Neural progenitor cell (in vitro differentiated cells): Measurements from ENCODE around the gene GOLGA6A. TPM values are rescaled to one million over a fixed set of nuclear protein-coding genes. Genes with fewer than 3 reads are reported as not detected.

Experiments
- DNase-seq: peaks from one replicate; pipeline ENCODE4 v3.0.0-alpha.2; 2016; ENCODE audit warnings: low spot score
- H2AFZ ChIP-seq: fragments of 200-600 bp; sonication (generic); replicated peaks from 2 replicates; pipeline ENCODE4 v1.6.1; 2016; ENCODE audit warnings: antibody characterized with exemption
- H3F3A ChIP-seq: fragments of 200-600 bp; sonication (generic); 2 replicates; pipeline ENCODE4 v1.6.1; 2016; ENCODE audit warnings: antibody characterized with exemption, low read depth
- H3K27ac ChIP-seq: fragments of 200-600 bp; sonication (generic); 2 replicates; pipeline ENCODE4 v1.5.1; 2016; ENCODE audit warnings: mild to moderate bottlenecking
- H3K27me3 ChIP-seq: fragments of 200-600 bp; sonication (generic); 2 replicates; pipeline ENCODE4 v1.6.1; 2016; ENCODE audit warnings: mild to moderate bottlenecking, moderate library complexity
- H3K36me3 ChIP-seq: fragments of 200-600 bp; sonication (generic); 2 replicates; pipeline ENCODE4 v1.5.1; 2016
- H3K4me1 ChIP-seq: fragments of 200-600 bp; sonication (generic); 2 replicates; pipeline ENCODE4 v1.6.1; 2016; ENCODE audit warnings: mixed run types
- H3K4me2 ChIP-seq: fragments of 200-600 bp; sonication (generic); 2 replicates; pipeline ENCODE4 v1.6.1; 2016
- H3K4me3 ChIP-seq: fragments of 200-600 bp; sonication (generic); 2 replicates; pipeline ENCODE4 v1.5.1; 2016
- H3K79me2 ChIP-seq: fragments of 200-600 bp; sonication (generic); 2 replicates; pipeline ENCODE4 v1.6.1; 2016; ENCODE audit warnings: low read depth
- H3K9ac ChIP-seq: fragments of 200-600 bp; sonication (generic); 2 replicates; pipeline ENCODE4 v1.6.1; 2016
- H3K9me3 ChIP-seq: fragments of 200-600 bp; sonication (generic); 2 replicates; pipeline ENCODE4 v1.5.1; 2016; ENCODE audit warnings: low read depth
- H4K20me1 ChIP-seq: fragments of 200-600 bp; sonication (generic); 2 replicates; pipeline ENCODE4 v1.6.1; 2016; ENCODE audit warnings: low read depth
- H3K27ac Mint-ChIP-seq: 3 replicates; pipeline ENCODE4 v1.8.0; 2021; ENCODE audit warnings: mixed read lengths
- H3K27me3 Mint-ChIP-seq: 2 replicates; pipeline ENCODE4 v1.8.0; 2022; ENCODE audit warnings: low read depth, mild to moderate bottlenecking, inconsistent platforms, moderate library complexity, mixed read lengths; ENCODE audit not compliant: insufficient read depth
- H3K36me3 Mint-ChIP-seq: 3 replicates; pipeline ENCODE4 v1.8.0; 2021; ENCODE audit warnings: mixed read lengths
- H3K4me1 Mint-ChIP-seq: 3 replicates; pipeline ENCODE4 v1.8.0; 2021; ENCODE audit warnings: mixed read lengths
- H3K4me3 Mint-ChIP-seq: 3 replicates; pipeline ENCODE4 v1.8.0; 2021; ENCODE audit warnings: mild to moderate bottlenecking, moderate library complexity, mixed read lengths
- H3K9me3 Mint-ChIP-seq: 3 replicates; pipeline ENCODE4 v1.8.0; 2020; ENCODE audit warnings: mixed read lengths
- CTCF ChIP-seq: fragments of 200-600 bp; sonication (generic); IDR thresholded peaks from 2 replicates; pipeline ENCODE4 v1.5.1; 2017; ENCODE audit warnings: antibody characterized with exemption, mild to moderate bottlenecking
- EZH2 ChIP-seq: fragments of 200-600 bp; sonication (generic); IDR thresholded peaks from 2 replicates; pipeline ENCODE4 v1.6.1; 2017; ENCODE audit warnings: antibody characterized with exemption, mild to moderate bottlenecking, moderate library complexity
- EZH2phosphoT487 ChIP-seq: fragments of 200-600 bp; sonication (generic); IDR thresholded peaks from 2 replicates; pipeline ENCODE4 v1.6.1; 2017; ENCODE audit warnings: antibody characterized with exemption
- total RNA-seq: library from RNA; depleted of rRNA; stranded (reverse); fragments of >200 nt; gene quantifications from 2 replicates; pipeline ENCODE4 v1.2.3, GENCODE V29; 2015; ENCODE audit warnings: low replicate concordance

GOLGA6A gene
- total RNA-seq, 1 donor from 2014 or later: 0.04 TPM

GRCh38 chr15:74124196-74124595 is 41.8 kb upstream of the GOLGA6A start:
- H3K27ac ChIP-seq: no peak overlapping the region
- H3F3A ChIP-seq: peaks cover 4% of the 10 kb centered on the region
- H3K9ac ChIP-seq: no peak overlapping the region
- H3K27me3 ChIP-seq: peaks cover 65% of the 10 kb centered on the region
- no peaks in the 10 kb centered on the region for H3K9me3 Mint-ChIP-seq
- H3K36me3 ChIP-seq: no peaks in the 10 kb centered on the region
- peaks cover 5% of the 10 kb centered on the region for H4K20me1 ChIP-seq
- no peak overlapping the region for H3K27ac Mint-ChIP-seq
- H3K4me1 ChIP-seq: peaks cover 26% of the 10 kb centered on the region
- no peaks in the 10 kb centered on the region for H3K79me2 ChIP-seq
- peaks cover 55% of the 10 kb centered on the region for H3K4me1 Mint-ChIP-seq
- H3K4me3 Mint-ChIP-seq: no peak overlapping the region
- H3K9me3 ChIP-seq: no peaks in the 10 kb centered on the region
- H3K4me2 ChIP-seq: no peak overlapping the region
- DNase-seq: no peak
- peaks cover 42% of the 10 kb centered on the region for H3K27me3 Mint-ChIP-seq
- no peaks in the 10 kb centered on the region for H3K36me3 Mint-ChIP-seq
- no peak overlapping the region for H3K4me3 ChIP-seq
- H2AFZ ChIP-seq: no peak overlapping the region
- no peak for TF ChIP-seq CTCF
- no peak for TF ChIP-seq EZH2
- no peak for TF ChIP-seq EZH2phosphoT487

GRCh38 chr15:74123658-74124057 is 41.3 kb upstream of the GOLGA6A start:
- no peak for DNase-seq
- Histone ChIP-seq H3K36me3 (no peaks in the 10 kb centered on the region), H2AFZ (no peak overlapping the region), H3K79me2 (no peaks in the 10 kb centered on the region), H3K4me2 (peak overlapping the region; percentile 67), H3K4me3 (no peak overlapping the region), H3K9me3 (no peaks in the 10 kb centered on the region), H3K4me1 (peaks cover 21% of the 10 kb centered on the region), H3F3A (peaks cover 4% of the 10 kb centered on the region), H3K27me3 (peaks cover 59% of the 10 kb centered on the region), H3K9ac (no peak overlapping the region), H3K27ac (no peak overlapping the region), H4K20me1 (no peaks in the 10 kb centered on the region)
- Mint-ChIP-seq H3K4me3 (no peak overlapping the region), H3K27me3 (peaks cover 37% of the 10 kb centered on the region), H3K4me1 (peaks cover 51% of the 10 kb centered on the region), H3K9me3 (no peaks in the 10 kb centered on the region), H3K27ac (no peak overlapping the region), H3K36me3 (no peaks in the 10 kb centered on the region)
- TF ChIP-seq CTCF: no peak
- TF ChIP-seq EZH2: no peak
- no peak for TF ChIP-seq EZH2phosphoT487

GRCh38 chr15:74123131-74123429 is 40.7 kb upstream of the GOLGA6A start:
- peaks cover 32% of the 10 kb centered on the region for H3K27me3 Mint-ChIP-seq
- peaks cover 50% of the 10 kb centered on the region for H3K4me1 Mint-ChIP-seq

More at GRCh38 chr15:74123131-74123429, 40.7 kb upstream of the GOLGA6A start:
- Histone ChIP-seq H3K36me3 (no peaks in the 10 kb centered on the region), H3K79me2 (no peaks in the 10 kb centered on the region), H3K27me3 (peaks cover 54% of the 10 kb centered on the region), H3F3A (peaks cover 4% of the 10 kb centered on the region), H3K9ac (no peak overlapping the region), H4K20me1 (no peaks in the 10 kb centered on the region), H2AFZ (peak overlapping the region; percentile 90), H3K4me2 (peak overlapping the region; percentile 67), H3K27ac (no peak overlapping the region), H3K4me1 (peaks cover 15% of the 10 kb centered on the region), H3K9me3 (no peaks in the 10 kb centered on the region), H3K4me3 (no peak overlapping the region)
- Mint-ChIP-seq H3K36me3 (no peaks in the 10 kb centered on the region), H3K9me3 (no peaks in the 10 kb centered on the region), H3K4me3 (no peak overlapping the region), H3K27ac (no peak overlapping the region)
- peak; percentile 78 for DNase-seq
- TF ChIP-seq EZH2phosphoT487: no peak
- peak; percentile 27 for TF ChIP-seq CTCF
- TF ChIP-seq EZH2: no peak
